HepG2 (cell line): ENCODE results near the gene MAPK1. TPM values are rescaled to one million over a fixed set of nuclear protein-coding genes. Genes with fewer than 3 reads are reported as not detected.

ENCODE experiments used
- ATAC-seq: fragments of 200-7000 bp; cut with Tn5 transposase; 3 replicates; pipeline ENCODE4 v1.9.1; 2020; ENCODE audit warnings: mild to moderate bottlenecking, moderate library complexity
- BruUV-seq: library from RNA; stranded (reverse); fragments of 400-500 nt; replicated peaks from 2 replicates; lab custom pipeline; 2021; lab: Mats Ljungman, UMichigan
- CTCF ChIA-PET: fragments of 300-600 bp; formaldehyde crosslinking; extraction: SDS; loops from one replicate; lab custom pipeline; 2021; ENCODE audit warnings: low total read pairs, inconsistent platforms, low intra/inter-chr PET ratio; lab: Yijun Ruan, JAX
- POLR2A ChIA-PET: fragments of 350-600 bp; sonication (Branson Sonifier 250); formaldehyde crosslinking; loops from one replicate; lab custom pipeline; 2020; ENCODE audit warnings: antibody characterized with exemption, inconsistent platforms; lab: Yijun Ruan, JAX
- DNase-seq: peaks from one replicate; pipeline ENCODE4 v3.0.0-alpha.2; 2015; ENCODE audit warnings: low spot score
- FAIRE-seq: peaks from 3 replicates; lab custom pipeline; 2011; peaks lifted over from hg19 to GRCh38; lab: Jason Lieb, UNC
- H2AFZ ChIP-seq: one replicate; pipeline ENCODE4 v1.6.1; 2011; ENCODE audit warnings: low read length, inconsistent platforms
- H3K27ac ChIP-seq: fragments of 300-600 bp; 3 replicates; pipeline ENCODE4 v1.8.0; 2011; ENCODE audit warnings: mixed run types, mild to moderate bottlenecking, mixed read lengths, low read length, inconsistent platforms; ENCODE audit not compliant: insufficient read depth; ENCODE audit errors: extremely low read length
- H3K27me3 ChIP-seq, 2 experiments: fragments of 200-600 bp in 1 of 2; 2 replicates in 1 of 2; 3 replicates in 1 of 2; pipeline versions ENCODE4 v1.6.0 to v1.8.0; 2011; ENCODE audit warnings: low read length in 2 of 2, mild to moderate bottlenecking in 2 of 2, moderate library complexity in 2 of 2, inconsistent platforms in 1 of 2; ENCODE audit not compliant: insufficient read depth in 2 of 2, control insufficient read depth in 1 of 2
- H3K36me3 ChIP-seq, 2 experiments: fragments of 200-600 bp in 1 of 2; replicated peaks in 1 of 2; 2 replicates in 1 of 2; 3 replicates in 1 of 2; pipeline versions ENCODE4 v1.5.1 to v1.8.0; 2011; ENCODE audit warnings: low read length in 2 of 2, inconsistent platforms in 1 of 2; ENCODE audit not compliant: insufficient read depth in 2 of 2, control insufficient read depth in 1 of 2
- H3K4me1 ChIP-seq: 2 replicates; pipeline ENCODE4 v1.5.1; 2012; ENCODE audit warnings: low read length, inconsistent platforms; ENCODE audit not compliant: insufficient read depth
- H3K4me2 ChIP-seq: 2 replicates; pipeline ENCODE4 v1.6.0; 2011; ENCODE audit warnings: low read depth, low read length, inconsistent platforms
- H3K4me3 ChIP-seq, 3 experiments: fragments of 200-600 bp in 1 of 3; sonication (generic), shearing (Covaris generic) in 1 of 3; replicated peaks in 1 of 3; 2 replicates each; pipeline ENCODE4 v1.5.1; 2011 to 2016; ENCODE audit warnings: low read length in 3 of 3, inconsistent platforms in 2 of 3, low read depth in 2 of 3, mild to moderate bottlenecking in 2 of 3, control low read depth in 1 of 3, mixed read lengths in 1 of 3; ENCODE audit not compliant: insufficient read depth in 1 of 3
- H3K79me2 ChIP-seq: one replicate; pipeline ENCODE4 v1.6.1; 2011; ENCODE audit warnings: low read length, inconsistent platforms; ENCODE audit not compliant: insufficient read depth
- H3K9ac ChIP-seq: 2 replicates; pipeline ENCODE4 v1.6.0; 2011; ENCODE audit warnings: mild to moderate bottlenecking, low read depth, low read length, inconsistent platforms; ENCODE audit not compliant: insufficient read depth
- H3K9me3 ChIP-seq: 2 replicates; pipeline ENCODE4 v1.5.1; 2012; ENCODE audit warnings: mild to moderate bottlenecking, low read length
- H4K20me1 ChIP-seq: 2 replicates; pipeline ENCODE4 v1.6.0; 2011; ENCODE audit warnings: inconsistent platforms, mild to moderate bottlenecking, low read length, moderate library complexity; ENCODE audit not compliant: insufficient read depth
- DPF2 ChIP-seq: sonication (generic); formaldehyde crosslinking; IDR thresholded peaks from 2 replicates; pipeline ENCODE4 v1.4.0; 2020; ENCODE audit warnings: mild to moderate bottlenecking, low read depth, missing genetic modification reagents, borderline replicate concordance
- ELF1 ChIP-seq: sonication (generic); formaldehyde crosslinking; IDR thresholded peaks from 2 replicates; pipeline ENCODE4 v1.4.0; 2020; ENCODE audit warnings: missing genetic modification reagents
- HOXA3 ChIP-seq: sonication (generic); formaldehyde crosslinking; IDR thresholded peaks from 2 replicates; pipeline ENCODE4 v1.5.0; 2020; ENCODE audit warnings: missing genetic modification reagents
- MLX ChIP-seq: IDR thresholded peaks from 2 replicates; pipeline ENCODE4 v1.6.1; 2016
- POLR2A ChIP-seq, 2 experiments: IDR thresholded peaks; 2 replicates each; pipeline ENCODE4 v1.6.1; 2011; ENCODE audit warnings: low read depth in 2 of 2, low read length in 2 of 2, mild to moderate bottlenecking in 1 of 2, moderate library complexity in 1 of 2; ENCODE audit not compliant: insufficient read depth in 1 of 2
- RBAK ChIP-seq: sonication (generic); formaldehyde crosslinking; IDR thresholded peaks from 2 replicates; pipeline ENCODE4 v1.5.1; 2020; ENCODE audit warnings: mild to moderate bottlenecking, missing genetic modification reagents
- ZBTB21 ChIP-seq: sonication (generic); formaldehyde crosslinking; IDR thresholded peaks from 2 replicates; pipeline ENCODE4 v1.4.0; 2020; ENCODE audit warnings: missing genetic modification reagents
- ZNF10 ChIP-seq: sonication (generic); formaldehyde crosslinking; IDR thresholded peaks from 2 replicates; pipeline ENCODE4 v1.4.0; 2020; ENCODE audit warnings: mild to moderate bottlenecking, low read depth, missing genetic modification reagents, borderline replicate concordance
- ZNF205 ChIP-seq: IDR thresholded peaks from 2 replicates; pipeline ENCODE4 v1.6.1; 2018; ENCODE audit warnings: missing biosample characterization, missing genetic modification reagents
- ZNF446 ChIP-seq: sonication (generic); formaldehyde crosslinking; IDR thresholded peaks from 2 replicates; pipeline ENCODE4 v1.5.0; 2020; ENCODE audit warnings: mild to moderate bottlenecking, missing genetic modification reagents
- ZNF451 ChIP-seq: sonication (generic); formaldehyde crosslinking; IDR thresholded peaks from 2 replicates; pipeline ENCODE4 v1.5.0; 2020; ENCODE audit warnings: mild to moderate bottlenecking, missing genetic modification reagents
- ZNF484 ChIP-seq: sonication (generic); formaldehyde crosslinking; IDR thresholded peaks from 2 replicates; pipeline ENCODE4 v1.5.1; 2020; ENCODE audit warnings: mild to moderate bottlenecking, low read depth, missing genetic modification reagents, borderline replicate concordance
- ZNF615 ChIP-seq: sonication (generic); formaldehyde crosslinking; IDR thresholded peaks from 2 replicates; pipeline ENCODE4 v1.5.0; 2020; ENCODE audit warnings: mild to moderate bottlenecking, missing genetic modification reagents, borderline replicate concordance
- ZSCAN21 ChIP-seq: sonication (generic); formaldehyde crosslinking; IDR thresholded peaks from 2 replicates; pipeline ENCODE4 v1.8.0; 2022; ENCODE audit warnings: mild to moderate bottlenecking, missing genetic modification reagents, moderate library complexity, borderline replicate concordance
- WGBS: methylation state at CpG from one replicate; pipeline ENCODE4 v1.1.6; 2017; ENCODE audit warnings: low lambda C conversion rate; 5-methylcytosine and 5-hydroxymethylcytosine counted together
- in situ Hi-C: cut with HindIII; loops from 2 replicates; pipeline ENCODE4 v1.10.0; 2017; ENCODE audit warnings: low pct_unique_long_range_greater_than_20kb; ENCODE audit not compliant: extremely low pct_ligation_motif_present
- intact Hi-C: fragments of 100-400 bp; cut with micrococcal nuclease; formaldehyde crosslinking; loops from one replicate; pipeline ENCODE4 v1.10.0; 2022; ENCODE audit not compliant: unreplicated experiment
- polyA plus RNA-seq, 8 experiments: library from polyadenylated mRNA; depleted of rRNA in 3 of 8; stranded (reverse) in 7 of 8; unstranded in 1 of 8; fragments of >200 nt; fragmentation: Illumina TruSeq in 4 of 8; extraction: Trizol in 4 of 8; gene quantifications; 2 replicates each; pipeline versions ENCODE4 v1.2.1 to v1.2.3, GENCODE V29; 2011 to 2016; ENCODE audit warnings: low read depth in 4 of 8, missing spikeins in 1 of 8, mixed read lengths in 1 of 8; ENCODE audit not compliant: insufficient read depth in 1 of 8
- total RNA-seq, 5 experiments: library from RNA; depleted of rRNA; stranded (reverse); fragments of >200 nt; fragmentation: Illumina TruSeq; extraction: Trizol; gene quantifications; 2 replicates each; pipeline ENCODE4 v1.2.3, GENCODE V29; 2016; ENCODE audit warnings: low read depth in 1 of 5
- TF ChIP-seq, protein P1 (sequence below): sonication (generic); formaldehyde crosslinking; IDR thresholded peaks from 2 replicates; pipeline ENCODE4 v1.8.0; 2022; ENCODE audit warnings: missing genetic modification reagents, mild to moderate bottlenecking, moderate library complexity, borderline replicate concordance
- TF ChIP-seq, protein P2 (sequence below): sonication (generic); formaldehyde crosslinking; IDR thresholded peaks from 2 replicates; pipeline ENCODE4 v1.4.0; 2020; ENCODE audit warnings: missing genetic modification reagents, mild to moderate bottlenecking, borderline replicate concordance

The MAPK1 gene
- total and polyA plus RNA-seq, 2 of the 13 experiments (the other 11 are each of a cell fraction or from before 2014, with no cell fraction given), result 107 to 114 TPM

GRCh38 chr22:21827628-21828267, 39.7 kb downstream of the MAPK1 start:
- ChIA-PET CTCF (no interaction called here), POLR2A (no interaction called here)
- TF ChIP-seq MLX (CRISPR knock-in tag) (no peak), HOXA3 (CRISPR knock-in tag) (no peak), POLR2A (IDR thresholded peaks at IDR 0.05; ENCODE audit: insufficient read depth in 1 of 2, low read depth in 2 of 2, low read length in 2 of 2) (no peak), ZBTB21 (no peak), ZNF615 (CRISPR knock-in tag) (no peak), ZSCAN21 (CRISPR knock-in tag) (no peak), ZNF446 (CRISPR knock-in tag) (no peak), DPF2 (CRISPR knock-in tag) (no peak), RBAK (CRISPR knock-in tag) (no peak), ELF1 (CRISPR knock-in tag) (no peak), ZNF451 (CRISPR knock-in tag) (no peak), ZNF205 (CRISPR knock-in tag) (no peak), ZNF484 (CRISPR knock-in tag) (no peak), ZNF10 (no peak)
- TF ChIP-seq, protein P1, sequence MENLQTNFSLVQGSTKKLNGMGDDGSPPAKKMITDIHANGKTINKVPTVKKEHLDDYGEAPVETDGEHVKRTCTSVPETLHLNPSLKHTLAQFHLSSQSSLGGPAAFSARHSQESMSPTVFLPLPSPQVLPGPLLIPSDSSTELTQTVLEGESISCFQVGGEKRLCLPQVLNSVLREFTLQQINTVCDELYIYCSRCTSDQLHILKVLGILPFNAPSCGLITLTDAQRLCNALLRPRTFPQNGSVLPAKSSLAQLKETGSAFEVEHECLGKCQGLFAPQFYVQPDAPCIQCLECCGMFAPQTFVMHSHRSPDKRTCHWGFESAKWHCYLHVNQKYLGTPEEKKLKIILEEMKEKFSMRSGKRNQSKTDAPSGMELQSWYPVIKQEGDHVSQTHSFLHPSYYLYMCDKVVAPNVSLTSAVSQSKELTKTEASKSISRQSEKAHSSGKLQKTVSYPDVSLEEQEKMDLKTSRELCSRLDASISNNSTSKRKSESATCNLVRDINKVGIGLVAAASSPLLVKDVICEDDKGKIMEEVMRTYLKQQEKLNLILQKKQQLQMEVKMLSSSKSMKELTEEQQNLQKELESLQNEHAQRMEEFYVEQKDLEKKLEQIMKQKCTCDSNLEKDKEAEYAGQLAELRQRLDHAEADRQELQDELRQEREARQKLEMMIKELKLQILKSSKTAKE (CRISPR knock-in tag), result no peak
- TF ChIP-seq, protein P2, sequence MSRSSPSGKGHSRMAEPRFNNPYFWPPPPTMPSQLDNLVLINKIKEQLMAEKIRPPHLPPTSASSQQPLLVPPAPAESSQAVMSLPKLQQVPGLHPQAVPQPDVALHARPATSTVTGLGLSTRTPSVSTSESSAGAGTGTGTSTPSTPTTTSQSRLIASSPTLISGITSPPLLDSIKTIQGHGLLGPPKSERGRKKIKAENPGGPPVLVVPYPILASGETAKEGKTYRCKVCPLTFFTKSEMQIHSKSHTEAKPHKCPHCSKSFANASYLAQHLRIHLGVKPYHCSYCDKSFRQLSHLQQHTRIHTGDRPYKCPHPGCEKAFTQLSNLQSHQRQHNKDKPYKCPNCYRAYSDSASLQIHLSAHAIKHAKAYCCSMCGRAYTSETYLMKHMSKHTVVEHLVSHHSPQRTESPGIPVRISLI (CRISPR knock-in tag), result no peak
- H3K4me2 ChIP-seq, result no peak overlapping the region
- intact Hi-C loops (no loop called here), in situ Hi-C loops (no loop called here)
- H3K9me3 ChIP-seq, result no peaks in the 10 kb centered on the region
- H3K4me1 ChIP-seq, result peaks cover 10% of the 10 kb centered on the region
- over 99% methylated on average over 3 of the region's 3 CpGs for WGBS
- peaks cover 95% of the 10 kb centered on the region for H3K79me2 ChIP-seq
- no peak for DNase-seq
- ATAC-seq, result no peak
- no TSS peak for BruUV-seq
- H3K27ac ChIP-seq, result no peak overlapping the region
- H3K36me3 ChIP-seq, result peaks cover 0 to 12% of the 10 kb centered on the region in 2 experiments; a peak in 1 of 5 replicates
- H3K9ac ChIP-seq, result no peak overlapping the region
- no peaks in the 10 kb centered on the region for H3K27me3 ChIP-seq
- H3K4me3 ChIP-seq, result no peak overlapping the region
- peaks cover 62% of the 10 kb centered on the region for H4K20me1 ChIP-seq
- no peak for FAIRE-seq
- H2AFZ ChIP-seq, result no peak overlapping the region
